K562 (cell line): ENCODE results near the gene RPP25. TPM values are rescaled to one million over a fixed set of nuclear protein-coding genes. Genes with fewer than 3 reads are reported as not detected.

ENCODE experiments used
- BHLHE40 ChIP-seq: IDR thresholded peaks from 2 replicates; pipeline ENCODE4 v1.6.1; 2011; ENCODE audit warnings: low read length, improper control_type of control experiment
- CHD2 ChIP-seq: IDR thresholded peaks from 2 replicates; pipeline ENCODE4 v1.6.1; 2011; ENCODE audit warnings: low read depth, low read length
- CLOCK ChIP-seq: fragments of 250-450 bp; sonication (Bioruptor Pico); IDR thresholded peaks from 2 replicates; pipeline ENCODE4 v1.4.0; 2020; ENCODE audit warnings: mild to moderate bottlenecking, moderate library complexity, borderline replicate concordance
- DACH1 ChIP-seq: fragments of 450-650 bp; IDR thresholded peaks from 2 replicates; pipeline ENCODE4 v1.6.1; 2018; ENCODE audit not compliant: partially characterized antibody
- HOMEZ ChIP-seq: fragments of 250-450 bp; sonication (Bioruptor Pico); IDR thresholded peaks from 2 replicates; pipeline ENCODE4 v1.4.0; 2020; ENCODE audit warnings: mild to moderate bottlenecking, moderate library complexity
- MIER1 ChIP-seq: fragments of 450-650 bp; IDR thresholded peaks from 2 replicates; pipeline ENCODE4 v1.6.1; 2016; ENCODE audit warnings: antibody characterized with exemption, mild to moderate bottlenecking, low read depth
- RBM39 ChIP-seq: fragments of 200-400 bp; formaldehyde crosslinking; optimal IDR thresholded peaks from 2 replicates; pipeline ENCODE3; 2018; ENCODE audit warnings: low read depth, low read length
- ZBED1 ChIP-seq: IDR thresholded peaks from 2 replicates; pipeline ENCODE4 v1.6.1; 2014
- ZBTB1 ChIP-seq: sonication (generic); formaldehyde crosslinking; IDR thresholded peaks from 2 replicates; pipeline ENCODE4 v1.8.1; 2023; ENCODE audit warnings: missing genetic modification reagents, low read depth, mild to moderate bottlenecking, borderline replicate concordance
- ZBTB40 ChIP-seq, 2 experiments: fragments of 450-650 bp in 1 of 2; sonication (generic) in 1 of 2; formaldehyde crosslinking in 1 of 2; IDR thresholded peaks; 2 replicates each; pipeline versions ENCODE4 v1.7.1 to v1.9.0; 2016 to 2022; ENCODE audit warnings: inconsistent platforms in 1 of 2, mild to moderate bottlenecking in 1 of 2, missing genetic modification reagents in 1 of 2
- ZBTB8A ChIP-seq: fragments of 450-650 bp; IDR thresholded peaks from 2 replicates; pipeline ENCODE4 v1.6.1; 2018; ENCODE audit warnings: mild to moderate bottlenecking, moderate library complexity; ENCODE audit not compliant: partially characterized antibody
- ZNF121 ChIP-seq: sonication (generic); formaldehyde crosslinking; conservative IDR thresholded peaks from 2 replicates; pipeline ENCODE4 v1.8.0; 2022; ENCODE audit warnings: missing genetic modification reagents
- ZNF197 ChIP-seq: fragments of 200-800 bp; sonication (Bioruptor generic); IDR thresholded peaks from 2 replicates; pipeline ENCODE4 v1.6.1; 2016; ENCODE audit warnings: low read depth, missing genetic modification characterization, missing compliant biosample characterization
- polyA plus RNA-seq, 8 experiments: library from polyadenylated mRNA; depleted of rRNA in 4 of 8; stranded (reverse) in 5 of 8; unstranded in 3 of 8; fragments of >200 nt; fragmentation: Nextera tagmentation in 2 of 8; fragmentation: Illumina TruSeq in 1 of 8; extraction: Ambion mirVana in 2 of 8; extraction: Trizol in 1 of 8; gene quantifications; 2 replicates each; pipeline versions ENCODE4 v1.2.1 to v1.2.3, GENCODE V29; 2011 to 2014; ENCODE audit warnings: inconsistent platforms in 1 of 8, missing spikeins in 1 of 8
- total RNA-seq, 7 experiments: library from RNA; depleted of rRNA in 6 of 7; stranded (reverse); fragments of >200 nt in 6 of 7; fragmentation: Illumina TruSeq in 2 of 7; extraction: Trizol in 2 of 7; gene quantifications; 2 replicates each; pipeline versions ENCODE4 v1.2.1 to v1.2.3, GENCODE V29; 2011 to 2021; ENCODE audit warnings: low replicate concordance in 1 of 7

RPP25 gene
- total and polyA plus RNA-seq, 9 of the 15 experiments (the other 6 are each of a cell fraction or from before 2014, with no cell fraction given): 1.1 to 12.3 (median 5.6) TPM

- no peak for TF ChIP-seq ZBTB40 (IDR thresholded peaks at IDR 0.05)
- TF ChIP-seq ZBTB40 (CRISPR knock-in tag; IDR thresholded peaks at IDR 0.05): 0 out of 2 replicates have a peak, but pooled peaks have one; percentile 12
- 0 out of 2 replicates have a peak, but pooled peaks have one; percentile 3 for TF ChIP-seq ZNF121 (CRISPR knock-in tag)
- no peak for TF ChIP-seq HOMEZ (CRISPR knock-in tag)
- TF ChIP-seq DACH1: peak; percentile 86
- no peak for TF ChIP-seq CLOCK
- no peak for TF ChIP-seq CHD2
- TF ChIP-seq MIER1: peak; percentile 92
- 0 out of 2 replicates have a peak, but pooled peaks have one; percentile 28 for TF ChIP-seq ZNF197 (CRISPR knock-in tag)
- peak; percentile 42; the same call in 1 of the 2 replicates for TF ChIP-seq BHLHE40
- TF ChIP-seq ZBTB1 (CRISPR knock-in tag): no peak
- TF ChIP-seq RBM39: no peak
- TF ChIP-seq ZBED1: no peak
- TF ChIP-seq ZBTB8A: no peak
Measured at GRCh38 chr15:74988007-74988800, 31.6 kb upstream of the RPP25 start (continued).
